Smooth muscle cell (in vitro differentiated cells): ENCODE measurements around the gene TNNT2. TPM values are rescaled to one million over a fixed set of nuclear protein-coding genes. Genes with fewer than 3 reads are reported as not detected.

Experiments
- DNase-seq: peaks from one replicate; lab custom pipeline; 2025; ENCODE audit not compliant: unreplicated experiment; lab: John Stamatoyannopoulos, UW
- H2AFZ ChIP-seq: fragments of 200-600 bp; sonication (generic); 2 replicates; pipeline ENCODE4 v1.6.0; 2016; ENCODE audit warnings: antibody characterized with exemption, low read depth, mild to moderate bottlenecking
- H3F3A ChIP-seq: fragments of 200-600 bp; sonication (generic); 2 replicates; pipeline ENCODE4 v1.6.0; 2017; ENCODE audit warnings: antibody characterized with exemption, low read depth
- H3K27ac ChIP-seq: fragments of 200-600 bp; sonication (generic); 2 replicates; pipeline ENCODE4 v1.5.1; 2016; ENCODE audit warnings: low read depth, mild to moderate bottlenecking
- H3K27me3 ChIP-seq: fragments of 200-600 bp; sonication (generic); 2 replicates; pipeline ENCODE4 v1.6.1; 2016; ENCODE audit warnings: low read depth, mild to moderate bottlenecking
- H3K36me3 ChIP-seq: fragments of 200-600 bp; sonication (generic); 2 replicates; pipeline ENCODE4 v1.5.1; 2016; ENCODE audit warnings: low read depth
- H3K4me1 ChIP-seq: fragments of 200-600 bp; sonication (generic); 2 replicates; pipeline ENCODE4 v1.5.1; 2016; ENCODE audit warnings: low read depth
- H3K4me2 ChIP-seq: fragments of 200-600 bp; sonication (generic); 2 replicates; pipeline ENCODE4 v1.6.0; 2016; ENCODE audit warnings: mild to moderate bottlenecking
- H3K4me3 ChIP-seq: fragments of 200-600 bp; sonication (generic); 2 replicates; pipeline ENCODE4 v1.5.1; 2016; ENCODE audit warnings: mild to moderate bottlenecking
- H3K79me2 ChIP-seq: fragments of 200-600 bp; sonication (generic); 2 replicates; pipeline ENCODE4 v1.6.0; 2016; ENCODE audit warnings: low read depth, mild to moderate bottlenecking
- H3K9ac ChIP-seq: fragments of 200-600 bp; sonication (generic); 2 replicates; pipeline ENCODE4 v1.6.0; 2016; ENCODE audit warnings: low read depth
- H3K9me3 ChIP-seq: fragments of 200-600 bp; sonication (generic); replicated peaks from 2 replicates; pipeline ENCODE4 v1.5.1; 2016; ENCODE audit warnings: low read depth
- H4K20me1 ChIP-seq: fragments of 200-600 bp; sonication (generic); 2 replicates; pipeline ENCODE4 v1.6.0; 2016; ENCODE audit warnings: low read depth
- CTCF ChIP-seq: fragments of 200-600 bp; sonication (generic); IDR thresholded peaks from 2 replicates; pipeline ENCODE4 v1.5.1; 2017; ENCODE audit warnings: borderline replicate concordance, mild to moderate bottlenecking, antibody characterized with exemption; ENCODE audit not compliant: insufficient read depth, poor library complexity, severe bottlenecking
- WGBS: methylation state at CpG from one replicate; pipeline ENCODE4 v1.1.7; 2016; ENCODE audit warnings: low lambda C conversion rate; 5-methylcytosine and 5-hydroxymethylcytosine counted together
- polyA plus RNA-seq: library from polyadenylated mRNA; unstranded; fragments of >200 nt; fragmentation: Nextera tagmentation; extraction: Ambion mirVana; gene quantifications from 2 replicates; pipeline ENCODE4 v1.2.1, GENCODE V29; 2016
- total RNA-seq: library from RNA; depleted of rRNA; stranded (reverse); fragments of >200 nt; gene quantifications from 2 replicates; pipeline ENCODE4 v1.2.3, GENCODE V29; 2014

Gene TNNT2
- total and polyA plus RNA-seq, 2 experiments from 2014 or later: 4.4 to 6.5 TPM

DNA sequence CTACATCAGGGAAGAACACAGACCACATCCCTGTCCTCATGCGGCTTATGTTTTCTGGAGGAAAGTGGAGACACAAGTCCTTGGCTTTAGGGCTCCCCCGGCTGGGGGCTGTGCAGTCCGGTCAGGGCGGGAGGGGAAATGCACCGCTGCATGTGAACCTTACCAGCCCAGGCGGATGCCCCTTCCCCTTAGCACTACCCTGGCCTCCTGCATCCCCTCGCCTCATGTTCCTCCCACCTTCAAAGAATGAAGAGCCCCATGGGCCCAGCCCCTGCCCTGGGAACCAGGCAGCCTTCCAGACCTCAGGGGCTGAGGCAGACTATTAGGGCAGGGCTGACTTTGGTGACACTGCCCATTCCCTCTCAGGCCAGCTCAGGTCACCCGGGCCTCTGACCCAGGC, 45.5 kb downstream of the TNNT2 start:
- H3K4me2 ChIP-seq: no peak overlapping the region
- no peaks in the 10 kb centered on the region for H3K9me3 ChIP-seq

DNA sequence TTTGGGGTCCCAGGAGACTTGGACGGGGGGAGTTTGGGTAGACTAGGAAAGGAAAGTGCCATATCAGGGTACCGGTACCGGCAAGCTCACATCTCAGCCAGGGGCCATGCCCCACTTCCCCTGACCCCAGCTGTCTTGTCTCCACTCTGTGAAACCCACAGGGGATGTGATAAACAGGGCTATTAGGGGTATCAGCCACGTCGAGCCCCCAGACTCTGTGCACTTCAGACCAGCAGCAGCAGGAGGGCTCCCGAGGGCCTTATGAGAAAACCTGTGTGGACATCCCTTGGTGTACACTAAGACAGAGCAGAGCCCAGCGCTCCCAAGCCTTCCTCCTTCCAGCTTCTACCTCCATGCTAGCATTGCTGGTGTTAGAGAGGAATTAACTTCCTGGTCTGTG, 46.3 kb downstream of the TNNT2 start:
- Histone ChIP-seq H3K27me3 (no peaks in the 10 kb centered on the region), H3K27ac (no peak overlapping the region), H3K79me2 (no peaks in the 10 kb centered on the region), H2AFZ (no peak overlapping the region), H3K4me2 (no peak overlapping the region), H3K4me3 (no peak overlapping the region), H3K9me3 (no peaks in the 10 kb centered on the region), H4K20me1 (no peaks in the 10 kb centered on the region), H3K36me3 (no peaks in the 10 kb centered on the region), H3K4me1 (no peaks in the 10 kb centered on the region), H3K9ac (no peak overlapping the region), H3F3A (peaks cover 8% of the 10 kb centered on the region)
- no peak for TF ChIP-seq CTCF
- WGBS: 95% methylated on average over 5 of the region's 7 CpGs
- DNase-seq: no peak

More for the DNA sequence above, 45.5 kb downstream of the TNNT2 start:
- no peak for TF ChIP-seq CTCF
- H3K27me3 ChIP-seq: no peaks in the 10 kb centered on the region
- H3K36me3 ChIP-seq: no peaks in the 10 kb centered on the region
- H2AFZ ChIP-seq: no peak overlapping the region
- no peaks in the 10 kb centered on the region for H4K20me1 ChIP-seq
- H3K27ac ChIP-seq: no peak overlapping the region
- no peak overlapping the region for H3K9ac ChIP-seq
- no peak overlapping the region for H3K4me3 ChIP-seq
- H3K4me1 ChIP-seq: no peaks in the 10 kb centered on the region
- 92% methylated on average over 7 of the region's 8 CpGs for WGBS
- no peak for DNase-seq
- H3K79me2 ChIP-seq: no peaks in the 10 kb centered on the region
- H3F3A ChIP-seq: peaks cover 8% of the 10 kb centered on the region

DNA sequence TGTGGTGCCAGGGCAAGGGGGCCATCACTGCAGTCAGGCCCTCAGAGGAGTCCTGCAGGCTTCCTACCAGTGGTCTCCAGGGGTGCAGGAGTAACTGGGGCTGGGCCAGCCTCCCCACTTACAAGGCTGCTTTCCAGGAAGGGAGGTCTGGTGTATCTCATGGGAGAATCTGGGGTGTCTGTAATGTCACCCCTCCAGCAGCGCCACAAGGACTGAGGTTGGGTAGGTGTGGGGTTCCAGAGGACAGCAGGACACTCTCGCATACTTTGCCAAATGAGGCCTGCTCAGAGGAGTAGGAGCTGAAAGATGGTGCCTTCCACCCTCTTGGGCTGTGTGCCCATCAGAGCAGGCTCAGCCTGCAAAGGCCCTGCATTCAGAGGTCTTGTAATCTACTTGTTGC, 46.9 kb downstream of the TNNT2 start:
- H3K79me2 ChIP-seq: no peaks in the 10 kb centered on the region
- H3K9me3 ChIP-seq: no peaks in the 10 kb centered on the region
- peaks cover 8% of the 10 kb centered on the region for H3F3A ChIP-seq
- no peak overlapping the region for H3K9ac ChIP-seq
- no peaks in the 10 kb centered on the region for H3K36me3 ChIP-seq
- no peak overlapping the region for H3K4me3 ChIP-seq
- no peaks in the 10 kb centered on the region for H3K27me3 ChIP-seq
- H3K4me1 ChIP-seq: no peaks in the 10 kb centered on the region
- no peak for TF ChIP-seq CTCF
- H4K20me1 ChIP-seq: no peaks in the 10 kb centered on the region
- WGBS: 100% methylated on average over 2 of the region's 2 CpGs
- no peak for DNase-seq
- no peak overlapping the region for H2AFZ ChIP-seq
- no peak overlapping the region for H3K4me2 ChIP-seq
- no peak overlapping the region for H3K27ac ChIP-seq

GRCh38 chr1:201329801-201330200, 47.7 kb downstream of the TNNT2 start:
- Histone ChIP-seq H3F3A (peaks cover 8% of the 10 kb centered on the region), H3K9ac (no peak overlapping the region), H3K27ac (peak overlapping the region; percentile 38), H3K36me3 (no peaks in the 10 kb centered on the region), H3K4me3 (no peak overlapping the region), H2AFZ (no peak overlapping the region), H3K4me2 (peak overlapping the region; percentile 45), H3K27me3 (no peaks in the 10 kb centered on the region), H3K4me1 (no peaks in the 10 kb centered on the region), H3K79me2 (no peaks in the 10 kb centered on the region), H4K20me1 (no peaks in the 10 kb centered on the region), H3K9me3 (no peaks in the 10 kb centered on the region)
- no peak for TF ChIP-seq CTCF
- WGBS: 53% methylated on average over 4 of the region's 4 CpGs
- DNase-seq: no peak
